ENCODE measurements around the gene SMIM5.

SMIM5 gene

DNA sequence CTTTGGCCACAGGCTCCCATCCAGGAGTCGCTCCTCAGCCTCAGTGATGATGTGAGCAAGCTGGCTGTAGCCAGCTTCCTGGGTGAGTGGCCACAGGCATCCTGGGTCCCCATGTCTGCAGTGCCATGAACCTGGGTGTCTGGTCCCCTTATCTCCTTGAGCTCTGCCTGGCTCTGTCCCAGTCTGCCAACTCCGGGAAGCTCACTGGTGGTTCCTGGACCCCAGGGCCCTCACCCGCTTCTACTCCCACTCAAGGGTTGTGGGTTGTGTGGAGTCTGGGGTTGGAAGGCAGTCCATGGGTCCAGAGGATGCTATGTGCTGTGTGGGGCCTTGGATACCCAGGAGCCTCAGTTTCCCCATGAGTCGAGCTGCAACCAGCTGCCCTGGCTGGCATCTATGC, 11.7 kb upstream of the SMIM5 start:
- Histone ChIP-seq H3K36me3 (ENCODE audit: insufficient read depth, low read depth, low read length) (no peaks in the 10 kb centered on the region), H3K9ac (ENCODE audit: low read depth, low read length) (no peak overlapping the region), H3K27me3 (ENCODE audit: insufficient read depth, low read length) (no peaks in the 10 kb centered on the region; the same call in 1 of the 2 replicates), H3K27ac (ENCODE audit: low read length) (no peak overlapping the region), H3K4me1 (ENCODE audit: insufficient read depth, low read length) (no peaks in the 10 kb centered on the region), H3K9me3 (ENCODE audit: insufficient read depth, low read depth, low read length) (no peaks in the 10 kb centered on the region), H3K4me3 (ENCODE audit: low read length) (no peak overlapping the region)

GRCh38 chr17:75622076-75622475, 11.2 kb upstream of the SMIM5 start:
- Histone ChIP-seq H3K27ac (ENCODE audit: low read length) (no peak overlapping the region), H3K36me3 (ENCODE audit: insufficient read depth, low read depth, low read length) (no peaks in the 10 kb centered on the region), H3K4me1 (ENCODE audit: insufficient read depth, low read length) (no peaks in the 10 kb centered on the region), H3K9me3 (ENCODE audit: insufficient read depth, low read depth, low read length) (no peaks in the 10 kb centered on the region), H3K4me3 (ENCODE audit: low read length) (no peak overlapping the region), H3K9ac (ENCODE audit: low read depth, low read length) (no peak overlapping the region), H3K27me3 (ENCODE audit: insufficient read depth, low read length) (no peaks in the 10 kb centered on the region; the same call in 1 of the 2 replicates)

DNA sequence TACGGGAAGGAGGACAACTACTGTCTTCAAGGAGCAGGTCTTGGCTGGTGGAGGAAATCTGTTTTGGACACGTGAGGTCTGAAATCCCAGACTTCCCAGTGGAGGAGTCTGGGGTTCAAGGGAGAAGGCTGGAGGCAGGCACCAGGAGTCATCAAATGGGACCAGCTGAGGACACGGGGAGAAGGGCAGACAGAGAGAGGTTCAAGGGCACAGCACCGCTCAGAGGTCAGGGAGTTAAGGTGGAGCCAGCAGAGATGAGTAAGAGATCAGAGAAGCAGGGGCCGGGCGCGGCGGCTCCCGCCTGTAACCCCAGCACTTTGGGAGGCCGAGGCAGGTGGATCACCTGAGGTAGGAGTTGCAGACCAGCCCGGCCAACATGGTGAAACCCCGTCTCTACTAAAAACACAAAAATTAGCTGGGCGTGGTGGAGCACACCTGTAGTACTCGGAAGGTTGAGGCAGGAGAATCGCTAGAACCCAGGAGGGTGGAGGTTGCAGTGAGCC, 10.4 kb upstream of the SMIM5 start:
- Histone ChIP-seq H3K27me3 (ENCODE audit: insufficient read depth, low read length) (no peaks in the 10 kb centered on the region; the same call in 1 of the 2 replicates), H3K9ac (ENCODE audit: low read depth, low read length) (no peak overlapping the region), H3K27ac (ENCODE audit: low read length) (no peak overlapping the region), H3K36me3 (ENCODE audit: insufficient read depth, low read depth, low read length) (no peaks in the 10 kb centered on the region), H3K4me3 (ENCODE audit: low read length) (no peak overlapping the region), H3K4me1 (ENCODE audit: insufficient read depth, low read length) (no peaks in the 10 kb centered on the region), H3K9me3 (ENCODE audit: insufficient read depth, low read depth, low read length) (no peaks in the 10 kb centered on the region)

- H3K9ac ChIP-seq (ENCODE audit: low read depth, low read length), result no peak overlapping the region
- H3K36me3 ChIP-seq (ENCODE audit: insufficient read depth, low read depth, low read length), result no peaks in the 10 kb centered on the region
- no peak overlapping the region for H3K27ac ChIP-seq (ENCODE audit: low read length)
- no peak overlapping the region for H3K4me3 ChIP-seq (ENCODE audit: low read length)
- no peaks in the 10 kb centered on the region; the same call in 1 of the 2 replicates for H3K27me3 ChIP-seq (ENCODE audit: insufficient read depth, low read length)
- H3K9me3 ChIP-seq (ENCODE audit: insufficient read depth, low read depth, low read length), result no peaks in the 10 kb centered on the region
- no peaks in the 10 kb centered on the region for H3K4me1 ChIP-seq (ENCODE audit: insufficient read depth, low read length)
These were observed 9.8 kb upstream of the SMIM5 start for GRCh38 chr17:75623386-75623785.

GRCh38 chr17:75624021-75624420, 9.2 kb upstream of the SMIM5 start:
- Histone ChIP-seq H3K4me1 (ENCODE audit: insufficient read depth, low read length) (no peaks in the 10 kb centered on the region), H3K9me3 (ENCODE audit: insufficient read depth, low read depth, low read length) (no peaks in the 10 kb centered on the region), H3K27me3 (ENCODE audit: insufficient read depth, low read length) (no peaks in the 10 kb centered on the region; the same call in 1 of the 2 replicates), H3K9ac (ENCODE audit: low read depth, low read length) (no peak overlapping the region), H3K27ac (ENCODE audit: low read length) (no peak overlapping the region), H3K36me3 (ENCODE audit: insufficient read depth, low read depth, low read length) (no peaks in the 10 kb centered on the region), H3K4me3 (ENCODE audit: low read length) (no peak overlapping the region)

GRCh38 chr17:75624714-75625345, 8.4 kb upstream of the SMIM5 start:
- Histone ChIP-seq H3K4me3 (ENCODE audit: low read length) (no peak overlapping the region), H3K9ac (ENCODE audit: low read depth, low read length) (no peak overlapping the region), H3K27me3 (ENCODE audit: insufficient read depth, low read length) (no peaks in the 10 kb centered on the region; the same call in 1 of the 2 replicates), H3K36me3 (ENCODE audit: insufficient read depth, low read depth, low read length) (no peaks in the 10 kb centered on the region), H3K9me3 (ENCODE audit: insufficient read depth, low read depth, low read length) (no peaks in the 10 kb centered on the region), H3K4me1 (ENCODE audit: insufficient read depth, low read length) (no peaks in the 10 kb centered on the region), H3K27ac (ENCODE audit: low read length) (no peak overlapping the region)

- H3K4me3 ChIP-seq (ENCODE audit: low read length), result no peak overlapping the region
- no peak overlapping the region for H3K9ac ChIP-seq (ENCODE audit: low read depth, low read length)
- no peaks in the 10 kb centered on the region; the same call in 1 of the 2 replicates for H3K27me3 ChIP-seq (ENCODE audit: insufficient read depth, low read length)
- H3K36me3 ChIP-seq (ENCODE audit: insufficient read depth, low read depth, low read length), result no peaks in the 10 kb centered on the region; the same call in 1 of the 2 replicates
- H3K9me3 ChIP-seq (ENCODE audit: insufficient read depth, low read depth, low read length), result no peaks in the 10 kb centered on the region
- no peak overlapping the region for H3K27ac ChIP-seq (ENCODE audit: low read length)
- H3K4me1 ChIP-seq (ENCODE audit: insufficient read depth, low read length), result no peaks in the 10 kb centered on the region
These were observed 7.3 kb upstream of the SMIM5 start for GRCh38 chr17:75625813-75626486.

- no peaks in the 10 kb centered on the region; the same call in 1 of the 2 replicates for H3K27me3 ChIP-seq (ENCODE audit: insufficient read depth, low read length)
- H3K36me3 ChIP-seq (ENCODE audit: insufficient read depth, low read depth, low read length), result no peaks in the 10 kb centered on the region; the same call in 1 of the 2 replicates
- no peak overlapping the region for H3K9ac ChIP-seq (ENCODE audit: low read depth, low read length)
- no peaks in the 10 kb centered on the region for H3K9me3 ChIP-seq (ENCODE audit: insufficient read depth, low read depth, low read length)
- H3K27ac ChIP-seq (ENCODE audit: low read length), result no peak overlapping the region
- no peak overlapping the region for H3K4me3 ChIP-seq (ENCODE audit: low read length)
- H3K4me1 ChIP-seq (ENCODE audit: insufficient read depth, low read length), result no peaks in the 10 kb centered on the region
These were observed 6.7 kb upstream of the SMIM5 start for GRCh38 chr17:75626496-75627038.

- H3K27me3 ChIP-seq (ENCODE audit: insufficient read depth, low read length), result no peaks in the 10 kb centered on the region; the same call in 1 of the 2 replicates
- H3K9ac ChIP-seq (ENCODE audit: low read depth, low read length), result no peak overlapping the region
- H3K9me3 ChIP-seq (ENCODE audit: insufficient read depth, low read depth, low read length), result no peaks in the 10 kb centered on the region
- no peaks in the 10 kb centered on the region; the same call in 1 of the 2 replicates for H3K36me3 ChIP-seq (ENCODE audit: insufficient read depth, low read depth, low read length)
- no peaks in the 10 kb centered on the region for H3K4me1 ChIP-seq (ENCODE audit: insufficient read depth, low read length)
- H3K4me3 ChIP-seq (ENCODE audit: low read length), result no peak overlapping the region
- H3K27ac ChIP-seq (ENCODE audit: low read length), result no peak overlapping the region
These were observed 6.1 kb upstream of the SMIM5 start for GRCh38 chr17:75627094-75627493.

- Histone ChIP-seq H3K4me1 (ENCODE audit: insufficient read depth, low read length) (peaks cover 4% of the 10 kb centered on the region; the same call in 1 of the 2 replicates), H3K9me3 (ENCODE audit: insufficient read depth, low read depth, low read length) (no peaks in the 10 kb centered on the region), H3K27me3 (ENCODE audit: insufficient read depth, low read length) (no peaks in the 10 kb centered on the region), H3K36me3 (ENCODE audit: insufficient read depth, low read depth, low read length) (no peaks in the 10 kb centered on the region; the same call in 1 of the 2 replicates), H3K4me3 (ENCODE audit: low read length) (no peak overlapping the region), H3K27ac (ENCODE audit: low read length) (no peak overlapping the region), H3K9ac (ENCODE audit: low read depth, low read length) (no peak overlapping the region)
These were observed 4.8 kb upstream of the SMIM5 start for GRCh38 chr17:75628425-75628824.

- no peaks in the 10 kb centered on the region; the same call in 1 of the 2 replicates for H3K36me3 ChIP-seq (ENCODE audit: insufficient read depth, low read depth, low read length)
These were observed 4.1 kb upstream of the SMIM5 start for GRCh38 chr17:75629157-75629556.

More at GRCh38 chr17:75629157-75629556, 4.1 kb upstream of the SMIM5 start:
- Histone ChIP-seq H3K4me1 (ENCODE audit: insufficient read depth, low read length) (peaks cover 6% of the 10 kb centered on the region; the same call in 1 of the 2 replicates), H3K4me3 (ENCODE audit: low read length) (no peak overlapping the region), H3K27ac (ENCODE audit: low read length) (no peak overlapping the region), H3K9ac (ENCODE audit: low read depth, low read length) (no peak overlapping the region), H3K27me3 (ENCODE audit: insufficient read depth, low read length) (no peaks in the 10 kb centered on the region), H3K9me3 (ENCODE audit: insufficient read depth, low read depth, low read length) (no peaks in the 10 kb centered on the region)
